H1 (cell line): ENCODE measurements around the gene OCRL. TPM values are rescaled to one million over a fixed set of nuclear protein-coding genes. Genes with fewer than 3 reads are reported as not detected.

Experiments used
- CTCF ChIA-PET: fragments of 300-600 bp; sonication (Branson Sonifier 250); formaldehyde crosslinking; loops from one replicate; lab custom pipeline; 2021; ENCODE audit not compliant: partially characterized antibody; lab: Charles Lee
- POLR2A ChIA-PET: fragments of 300-600 bp; sonication (Branson Sonifier 250); formaldehyde crosslinking; loops from one replicate; lab custom pipeline; 2021; ENCODE audit warnings: inconsistent platforms; ENCODE audit not compliant: partially characterized antibody; lab: Charles Lee
- DNase-seq, 2 experiments: peaks; one replicate each; pipeline versions ENCODE4 v3.0.0 to v3.0.0-alpha.2; 2010 to 2022; ENCODE audit warnings: low spot score in 2 of 2, low read depth in 1 of 2, mixed read lengths in 1 of 2
- FAIRE-seq: peaks from 2 replicates; lab custom pipeline; 2011; peaks lifted over from hg19 to GRCh38; lab: Jason Lieb, UNC
- H2AFZ ChIP-seq: 2 replicates; pipeline ENCODE4 v1.8.1; 2012; ENCODE audit warnings: low read length, inconsistent platforms
- H2AK5ac ChIP-seq: 2 replicates; pipeline ENCODE4 v1.6.1; 2013; ENCODE audit warnings: low read depth, low read length
- H2BK120ac ChIP-seq: replicated peaks from 2 replicates; pipeline ENCODE3; 2013; ENCODE audit warnings: low read depth, low read length, inconsistent platforms
- H2BK12ac ChIP-seq: 2 replicates; pipeline ENCODE4 v1.6.1; 2013; ENCODE audit warnings: low read depth, low read length
- H2BK15ac ChIP-seq: 2 replicates; pipeline ENCODE4 v1.6.1; 2013; ENCODE audit warnings: low read length
- H2BK20ac ChIP-seq: 2 replicates; pipeline ENCODE4 v1.6.1; 2013; ENCODE audit warnings: low read length
- H2BK5ac ChIP-seq: 2 replicates; pipeline ENCODE4 v1.6.1; 2013; ENCODE audit warnings: low read depth, low read length
- H3K14ac ChIP-seq: 2 replicates; pipeline ENCODE4 v1.6.1; 2013; ENCODE audit warnings: inconsistent platforms; ENCODE audit not compliant: insufficient read length
- H3K18ac ChIP-seq: 2 replicates; pipeline ENCODE4 v1.6.1; 2013; ENCODE audit warnings: low read length; ENCODE audit errors: extremely low read depth
- H3K23ac ChIP-seq: 2 replicates; pipeline ENCODE4 v1.6.1; 2013; ENCODE audit warnings: inconsistent platforms; ENCODE audit not compliant: insufficient read length
- H3K23me2 ChIP-seq: 2 replicates; pipeline ENCODE4 v1.6.1; 2013; ENCODE audit warnings: low read depth, low read length
- H3K27ac ChIP-seq: 2 replicates; pipeline ENCODE4 v1.6.1; 2011; ENCODE audit warnings: low read depth, low read length, inconsistent platforms
- H3K27me3 ChIP-seq, 4 experiments: replicated peaks in 1 of 4; 1 replicate in 1 of 4; 2 replicates in 3 of 4; pipeline versions ENCODE4 v1.6.1 to v1.8.1; 2011 to 2013; ENCODE audit warnings: low read length in 3 of 4, mild to moderate bottlenecking in 3 of 4, inconsistent platforms in 2 of 4, mixed read lengths in 2 of 4, moderate library complexity in 1 of 4; ENCODE audit not compliant: control insufficient read depth in 3 of 4, insufficient read depth in 3 of 4; ENCODE audit errors: extremely low read depth in 1 of 4
- H3K36me3 ChIP-seq, 4 experiments: 2 replicates each; pipeline versions ENCODE4 v1.6.1 to v1.8.1; 2011 to 2013; ENCODE audit warnings: mild to moderate bottlenecking in 4 of 4, low read length in 3 of 4, moderate library complexity in 2 of 4, control low read depth in 1 of 4, inconsistent platforms in 1 of 4; ENCODE audit not compliant: insufficient read depth in 4 of 4, control insufficient read depth in 2 of 4
- H3K4ac ChIP-seq: replicated peaks from 2 replicates; pipeline ENCODE3; 2013; ENCODE audit warnings: low read length, low read depth, mixed read lengths, inconsistent platforms; ENCODE audit not compliant: insufficient read length
- H3K4me1 ChIP-seq, 4 experiments: replicated peaks in 1 of 4; 1 replicate in 1 of 4; 2 replicates in 3 of 4; pipeline versions ENCODE4 v1.6.1 to v1.8.1; 2011 to 2013; ENCODE audit warnings: low read length in 3 of 4, inconsistent platforms in 2 of 4, mixed read lengths in 1 of 4; ENCODE audit not compliant: insufficient read depth in 4 of 4, control insufficient read depth in 3 of 4
- H3K4me2 ChIP-seq, 2 experiments: 2 replicates each; pipeline versions ENCODE4 v1.6.1 to v1.8.1; 2011 to 2013; ENCODE audit warnings: low read depth in 2 of 2, low read length in 2 of 2, control low read depth in 1 of 2, inconsistent platforms in 1 of 2, mild to moderate bottlenecking in 1 of 2; ENCODE audit not compliant: insufficient read depth in 1 of 2
- H3K4me3 ChIP-seq, 4 experiments: fragments of 200-600, 300-600 bp in 1 of 4; sonication (generic), shearing (Covaris generic), sonication (Bioruptor Twin) in 1 of 4; 2 replicates each; pipeline versions ENCODE4 v1.5.1 to v1.8.1; 2011 to 2016; ENCODE audit warnings: low read length in 4 of 4, low read depth in 3 of 4, control low read depth in 2 of 4, inconsistent platforms in 2 of 4, mild to moderate bottlenecking in 2 of 4, mixed read lengths in 1 of 4, moderate library complexity in 1 of 4; ENCODE audit not compliant: insufficient read depth in 2 of 4; ENCODE audit errors: extremely low read depth in 1 of 4
- H3K56ac ChIP-seq: replicated peaks from 2 replicates; pipeline ENCODE3; 2013; ENCODE audit warnings: low read depth, mild to moderate bottlenecking, mixed read lengths, low read length, inconsistent platforms; ENCODE audit not compliant: insufficient read length
- H3K79me1 ChIP-seq: 2 replicates; pipeline ENCODE4 v1.6.1; 2013; ENCODE audit warnings: low read depth, low read length, control low read depth
- H3K79me2 ChIP-seq, 2 experiments: 2 replicates each; pipeline versions ENCODE4 v1.6.1 to v1.8.1; 2012 to 2013; ENCODE audit warnings: low read length in 2 of 2, mild to moderate bottlenecking in 2 of 2, inconsistent platforms in 1 of 2; ENCODE audit not compliant: insufficient read depth in 2 of 2, control insufficient read depth in 1 of 2
- H3K9ac ChIP-seq, 4 experiments: replicated peaks in 1 of 4; 1 replicate in 1 of 4; 2 replicates in 3 of 4; pipeline versions ENCODE4 v1.6.1 to v1.8.1; 2011 to 2013; ENCODE audit warnings: low read depth in 3 of 4, low read length in 3 of 4, control low read depth in 2 of 4, mild to moderate bottlenecking in 2 of 4, moderate library complexity in 2 of 4, inconsistent platforms in 1 of 4; ENCODE audit errors: extremely low read depth in 1 of 4
- H3K9me3 ChIP-seq, 2 experiments: 2 replicates each; pipeline versions ENCODE4 v1.6.1 to v1.8.1; 2012 to 2013; ENCODE audit warnings: mild to moderate bottlenecking in 2 of 2, moderate library complexity in 2 of 2, control low read depth in 1 of 2, inconsistent platforms in 1 of 2, low read depth in 1 of 2, low read length in 1 of 2, mixed read lengths in 1 of 2; ENCODE audit not compliant: insufficient read depth in 2 of 2
- H4K20me1 ChIP-seq, 2 experiments: replicated peaks in 1 of 2; 2 replicates each; pipeline versions ENCODE3 to v1.8.1; 2011 to 2013; ENCODE audit warnings: inconsistent platforms in 2 of 2, low read length in 2 of 2, mild to moderate bottlenecking in 1 of 2; ENCODE audit not compliant: insufficient read depth in 2 of 2, control insufficient read depth in 1 of 2
- H4K5ac ChIP-seq: 2 replicates; pipeline ENCODE4 v1.6.1; 2013; ENCODE audit warnings: low read length, low read depth, mixed read lengths, inconsistent platforms; ENCODE audit not compliant: insufficient read length
- H4K8ac ChIP-seq: 2 replicates; pipeline ENCODE4 v1.8.0; 2013; ENCODE audit warnings: mild to moderate bottlenecking, moderate library complexity, low read length, inconsistent platforms; ENCODE audit not compliant: insufficient read depth; ENCODE audit errors: extremely low read depth
- H4K91ac ChIP-seq: replicated peaks from 2 replicates; pipeline ENCODE3; 2013; ENCODE audit warnings: low read length, mixed read lengths, inconsistent platforms; ENCODE audit not compliant: insufficient read length
- KDM4A ChIP-seq: IDR thresholded peaks from one replicate; pipeline ENCODE4 v1.7.1; 2012; ENCODE audit warnings: low read depth, mild to moderate bottlenecking, moderate library complexity, low read length, inconsistent platforms; ENCODE audit not compliant: severe bottlenecking
- POLR2AphosphoS5 ChIP-seq: IDR thresholded peaks from 2 replicates; pipeline ENCODE4 v1.6.1; 2011; ENCODE audit warnings: low read depth, low read length
- WGBS, 2 experiments: shearing (Covaris generic) in 1 of 2; methylation state at CpG; one replicate each; pipeline versions ENCODE4 v1.1.6 to v1.1.7; 2013 to 2015; ENCODE audit warnings: low lambda C conversion rate in 2 of 2, mixed read lengths in 2 of 2, inconsistent platforms in 1 of 2, low coverage in 1 of 2, missing lambda C conversion rate in 1 of 2; ENCODE audit not compliant: insufficient replicate concordance in 2 of 2, insufficient coverage in 1 of 2, insufficient read length in 1 of 2; ENCODE audit errors: extremely low coverage in 1 of 2, missing lambda C conversion rate in 1 of 2; 5-methylcytosine and 5-hydroxymethylcytosine counted together
- polyA plus RNA-seq, 7 experiments: library from polyadenylated mRNA; depleted of rRNA in 3 of 7; stranded (reverse) in 5 of 7; unstranded in 2 of 7; fragments of >200 nt in 5 of 7; fragments of 200-250 nt in 2 of 7; gene quantifications; 1 replicate in 5 of 7; 2 replicates in 1 of 7; 4 replicates in 1 of 7; pipeline versions ENCODE4 v1.2.1 to v1.2.3, GENCODE V29; 2011 to 2013; ENCODE audit warnings: missing spikeins in 2 of 7, mixed read lengths in 2 of 7
- total RNA-seq: library from RNA; stranded (reverse); fragmentation: NEBNext Ultra II Directional; extraction: Animal tissue kit (Norgen Biotek cat#: 25700); gene quantifications from 2 replicates; pipeline ENCODE4 v1.2.1, GENCODE V29; 2021

The OCRL gene
- total and polyA plus RNA-seq, 2 of the 8 experiments (the other 6 are each of a cell fraction or from before 2014, with no cell fraction given), result 12.7 to 15.1 TPM

- Histone ChIP-seq H4K5ac (no peak overlapping the region), H3K4me2 (no peak overlapping the region), H2BK20ac (no peak overlapping the region), H4K8ac (no peak overlapping the region), H3K4me1 (no peaks in the 10 kb centered on the region), H3K23me2 (no peaks in the 10 kb centered on the region), H3K4ac (no peak overlapping the region), H3K23ac (no peak overlapping the region), H3K36me3 (peaks cover 0 to 19% (median 1%) of the 10 kb centered on the region in 4 experiments; a peak in 3 of 8 replicates), H2BK120ac (no peak overlapping the region), H4K91ac (no peak overlapping the region), H3K56ac (no peak overlapping the region), H3K27me3 (no peaks in the 10 kb centered on the region), H2BK5ac (no peak overlapping the region), H2AFZ (no peak overlapping the region), H2BK12ac (no peak overlapping the region), H3K18ac (no peak overlapping the region), H2AK5ac (no peak overlapping the region), H2BK15ac (no peak overlapping the region), H3K9ac (no peak overlapping the region), H3K79me1 (no peaks in the 10 kb centered on the region), H3K14ac (no peak overlapping the region), H3K9me3 (no peaks in the 10 kb centered on the region), H4K20me1 (no peaks in the 10 kb centered on the region), H3K4me3 (no peak overlapping the region), H3K79me2 (no peaks in the 10 kb centered on the region), H3K27ac (no peak overlapping the region)
- CTCF ChIA-PET, result no interaction called here
- no peak for TF ChIP-seq POLR2AphosphoS5
- TF ChIP-seq KDM4A, result no peak
- POLR2A ChIA-PET, result no interaction called here
- FAIRE-seq (no peak), DNase-seq (no peak)
- WGBS, 2 experiments, result 94% methylated on average over 1 of the region's 1 CpG; no CpG with 5 or more reads in 1 of the 2 experiments
Measured at GRCh38 chrX:129581904-129582303, 41.8 kb downstream of the OCRL start.
